ENCODE data around the gene ESPNL.

ESPNL gene

DNA sequence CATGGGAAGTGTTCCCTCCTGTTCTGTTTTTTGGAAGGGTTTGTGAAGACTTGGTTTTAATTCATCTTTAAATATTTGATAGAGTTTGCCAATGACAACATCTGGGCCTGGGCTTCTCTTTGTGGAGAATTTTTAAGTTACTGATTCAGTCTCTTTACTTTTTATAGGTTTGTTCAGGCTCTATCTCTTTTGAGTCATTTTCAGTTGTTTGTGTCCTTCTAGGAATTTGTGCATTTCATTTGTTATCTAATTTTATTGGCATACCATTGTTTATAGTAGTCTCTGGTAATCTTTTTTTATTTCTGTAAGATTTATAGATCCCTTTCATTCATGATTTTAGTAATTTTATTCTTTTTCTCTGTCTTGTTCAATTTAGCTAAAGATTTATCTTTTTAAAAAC is 24.7 kb upstream of the ESPNL start:
- no peak for DNase-seq (ENCODE audit: low read depth in 2 of 2)

DNA sequence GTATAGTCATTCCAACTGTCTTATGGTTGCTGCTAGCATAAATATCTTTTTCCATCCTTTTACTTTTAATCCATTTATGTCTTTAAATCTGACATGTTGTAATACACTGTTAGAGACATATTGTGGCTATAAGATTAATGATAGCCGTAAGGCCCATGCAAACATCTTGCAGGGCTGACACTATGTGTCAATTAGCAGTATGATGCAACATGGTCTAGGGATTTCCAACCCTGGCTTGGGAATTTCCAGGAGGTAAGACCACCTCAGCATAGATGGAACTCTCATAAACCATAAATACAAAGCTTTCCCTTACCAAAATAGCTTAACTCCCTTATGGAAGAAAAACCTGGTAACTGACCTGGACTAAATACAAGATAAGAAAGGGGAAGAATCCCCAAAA is 22.8 kb upstream of the ESPNL start:
- DNase-seq (ENCODE audit: low read depth in 2 of 2) = no peak

DNA sequence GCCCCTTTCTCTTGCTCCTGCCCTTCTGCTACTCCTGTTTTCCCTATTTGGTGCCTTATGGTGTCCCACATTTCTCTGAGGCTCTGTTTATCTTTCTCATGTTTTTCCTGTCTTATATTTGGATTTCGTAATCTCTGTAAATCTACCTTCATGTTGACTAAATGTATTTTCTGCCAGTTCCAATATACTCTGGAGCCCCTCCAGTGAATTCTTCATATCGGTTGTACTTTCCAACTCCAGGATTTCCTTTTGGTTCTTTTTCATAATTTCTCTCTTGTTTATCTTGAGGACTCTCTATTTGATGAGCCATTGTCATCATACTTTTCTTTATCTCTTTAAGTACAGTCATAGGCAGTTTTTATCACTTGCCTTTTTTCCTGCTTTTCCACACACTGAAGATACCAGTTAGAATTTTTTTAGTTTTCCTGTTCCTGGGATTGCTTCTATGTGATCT is 20.2 kb upstream of the ESPNL start:
- DNase-seq (ENCODE audit: low read depth in 2 of 2) = no peak

DNA sequence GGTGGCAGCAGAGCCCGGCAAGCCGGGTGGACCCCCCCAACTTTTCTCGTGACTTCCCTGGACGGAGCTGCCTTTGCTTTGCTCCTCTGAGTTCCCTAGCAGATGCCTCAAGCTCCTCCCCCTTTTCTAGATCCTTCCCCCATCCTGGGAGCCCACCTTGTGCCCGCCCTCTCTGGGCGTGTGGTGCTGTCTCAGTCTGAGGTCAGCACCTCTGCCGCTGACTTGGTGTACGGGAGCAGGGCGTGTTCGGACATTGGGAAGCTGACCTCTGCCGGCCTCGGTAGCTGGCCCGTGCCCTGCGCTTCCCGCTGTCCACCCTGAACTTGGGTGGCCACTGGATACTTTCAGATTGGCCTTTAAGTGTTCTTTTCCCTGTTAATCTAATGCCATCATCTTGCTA is 19.6 kb upstream of the ESPNL start:
- no peak for DNase-seq (ENCODE audit: low read depth in 2 of 2)

- DNase-seq (ENCODE audit: low read depth in 2 of 2) = no peak
Observed at GRCh38 chr2:238081150-238081549, 19.0 kb upstream of the ESPNL start.

DNA sequence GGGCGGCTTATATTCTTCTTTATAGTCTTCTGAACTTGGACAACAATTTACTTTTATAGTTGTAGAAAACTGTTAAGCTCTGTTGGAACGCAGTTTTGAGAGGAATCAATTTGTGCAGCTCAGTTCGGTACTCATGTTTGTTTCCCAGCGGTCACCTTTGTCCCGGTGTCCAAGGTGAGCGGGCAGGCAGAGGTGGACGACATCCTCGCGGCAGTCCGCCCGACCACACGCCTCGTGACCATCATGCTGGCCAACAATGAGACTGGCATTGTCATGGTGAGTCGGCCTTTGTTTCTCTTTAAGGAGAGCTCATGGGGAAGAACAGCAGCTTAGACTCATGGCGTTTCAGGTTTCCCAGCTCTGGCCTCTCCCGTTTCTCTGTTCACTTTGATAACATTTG is 18.6 kb upstream of the ESPNL start:
- DNase-seq (ENCODE audit: low read depth in 2 of 2) = no peak

DNA sequence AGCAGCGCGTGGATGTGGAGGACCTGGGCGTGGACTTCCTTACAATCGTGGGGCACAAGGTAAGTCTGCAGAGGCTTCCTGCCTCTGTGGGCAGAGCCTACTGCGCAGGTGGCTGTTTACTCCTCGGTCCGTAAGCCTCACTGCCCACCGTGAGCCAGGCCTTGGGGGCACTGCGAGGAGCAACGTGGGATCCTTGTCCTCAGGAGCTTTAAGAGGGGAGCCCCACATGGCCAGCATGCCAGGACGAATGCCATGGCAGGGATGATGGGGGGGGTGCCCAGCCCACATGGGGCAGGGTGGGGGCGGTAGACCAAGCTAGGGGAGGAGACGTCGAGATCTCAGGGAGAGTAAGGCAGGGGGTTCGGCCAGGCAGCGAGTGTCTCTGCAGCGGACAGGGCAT is 18.0 kb upstream of the ESPNL start:
- DNase-seq (ENCODE audit: low read depth in 2 of 2) = no peak

DNA sequence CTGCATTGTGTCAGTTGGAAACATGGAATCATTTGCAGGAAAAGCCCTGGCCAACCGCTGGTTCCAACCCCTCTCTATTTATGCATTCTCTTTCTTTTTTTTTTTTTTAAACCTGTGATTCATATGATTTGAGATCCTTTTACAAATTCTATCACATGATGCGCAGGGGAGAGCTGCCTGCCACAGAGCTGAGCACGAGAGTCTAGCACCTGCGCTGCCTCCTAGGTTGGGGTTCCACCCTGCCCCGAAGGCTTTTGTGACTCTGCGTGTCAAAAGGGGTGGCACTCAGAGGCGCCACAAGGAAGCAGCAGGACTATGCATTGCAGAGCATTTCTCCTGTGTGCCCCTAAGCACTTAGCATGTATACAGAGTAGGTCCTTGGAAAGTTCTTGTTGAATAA is 17.3 kb upstream of the ESPNL start:
- DNase-seq (ENCODE audit: low read depth in 2 of 2) = no peak

DNA sequence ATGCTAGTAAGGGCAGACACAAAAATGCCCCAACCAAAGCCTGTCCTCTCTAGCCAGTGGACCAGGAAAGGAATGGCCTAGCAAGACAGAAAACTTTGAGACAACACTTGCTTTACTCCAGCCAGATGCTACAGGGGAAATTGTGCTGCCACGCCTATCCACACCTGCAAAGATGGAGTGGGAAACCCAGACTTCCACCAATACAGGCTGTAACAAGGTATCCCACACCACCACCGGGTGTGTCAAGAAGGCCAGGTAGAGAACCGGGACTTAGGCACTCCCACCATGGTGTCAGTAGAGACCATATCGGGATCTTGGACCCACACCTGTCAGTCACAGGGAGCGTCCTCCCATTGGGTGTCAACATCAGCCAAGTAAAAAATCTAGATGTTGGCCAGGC is 16.2 kb upstream of the ESPNL start:
- no peak for DNase-seq (ENCODE audit: low read depth in 2 of 2)

- no peak for DNase-seq (ENCODE audit: low read depth in 2 of 2)
Observed at GRCh38 chr2:238084761-238085160, 15.4 kb upstream of the ESPNL start.

DNA sequence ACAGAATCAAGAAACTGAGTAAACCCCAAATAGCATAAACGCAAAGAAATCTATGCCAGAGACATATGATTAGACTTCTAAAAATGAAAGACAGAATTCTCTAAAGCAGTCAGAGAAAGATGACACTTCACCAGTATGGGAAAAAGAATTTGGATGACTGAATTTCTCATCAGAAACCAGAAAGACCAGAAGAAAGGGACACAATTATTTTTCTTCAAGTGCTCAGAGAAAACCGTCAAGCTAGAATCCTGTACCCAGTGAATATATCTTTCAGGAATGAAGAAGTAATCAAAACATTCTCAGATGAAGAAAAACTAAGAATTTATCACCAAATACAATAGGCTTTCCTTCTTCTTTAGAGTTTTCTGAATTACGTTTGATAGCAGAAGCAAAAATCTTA is 14.2 kb upstream of the ESPNL start:
- DNase-seq (ENCODE audit: low read depth in 2 of 2) = no peak

DNA sequence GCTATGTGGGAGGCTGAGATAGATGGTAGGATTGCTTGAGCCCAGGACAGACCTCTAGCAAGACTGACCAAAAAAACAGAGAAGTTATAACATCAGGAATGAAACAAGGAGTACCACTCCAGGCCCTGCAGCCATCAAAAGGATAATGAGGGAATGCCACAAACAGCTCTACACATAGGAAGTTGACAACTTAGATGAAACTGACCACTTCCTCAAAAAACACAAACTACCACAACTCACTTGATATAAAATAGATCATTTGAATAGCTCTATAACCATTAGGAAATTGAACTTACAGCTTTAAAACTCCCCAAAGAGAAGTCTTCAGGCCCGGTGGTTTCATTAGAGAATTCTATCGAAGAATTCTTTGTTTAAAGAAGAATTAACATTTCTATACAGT is 12.9 kb upstream of the ESPNL start:
- DNase-seq (ENCODE audit: low read depth in 2 of 2) = no peak

GRCh38 chr2:238090887-238091286 is 9.3 kb upstream of the ESPNL start:
- DNase-seq (ENCODE audit: low read depth in 2 of 2) = no peak

DNA sequence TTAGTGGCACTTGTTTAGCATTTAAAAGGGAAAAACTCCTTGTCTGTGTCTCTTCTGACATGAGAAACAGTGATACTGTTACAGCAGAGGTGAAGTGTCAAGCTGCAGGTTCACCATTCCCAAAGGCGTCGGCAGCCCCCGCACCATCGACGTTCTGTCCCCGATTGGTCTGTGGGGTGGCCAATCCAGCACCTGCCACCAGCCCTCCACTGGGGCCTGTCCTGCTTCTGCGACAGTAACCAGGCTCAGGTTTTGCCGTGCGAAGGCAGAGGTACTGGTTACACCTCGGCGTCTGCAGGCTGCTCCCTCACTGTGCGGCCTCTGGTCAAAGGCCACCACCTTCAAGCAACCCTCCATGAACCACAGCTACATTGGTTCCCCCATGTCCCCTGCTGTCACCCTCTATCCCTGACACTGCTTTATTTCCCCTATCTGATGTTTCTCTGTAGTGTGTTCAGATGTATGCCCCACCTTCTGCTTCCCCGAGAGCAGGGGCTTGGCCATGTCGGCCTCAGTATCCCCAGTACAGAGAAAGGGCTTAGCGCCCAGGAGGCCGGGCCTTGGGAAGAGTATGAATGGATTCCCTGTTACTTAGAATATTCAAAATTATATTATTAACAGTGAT is 8.6 kb upstream of the ESPNL start:
- no peak for DNase-seq (ENCODE audit: low read depth in 2 of 2)

DNA sequence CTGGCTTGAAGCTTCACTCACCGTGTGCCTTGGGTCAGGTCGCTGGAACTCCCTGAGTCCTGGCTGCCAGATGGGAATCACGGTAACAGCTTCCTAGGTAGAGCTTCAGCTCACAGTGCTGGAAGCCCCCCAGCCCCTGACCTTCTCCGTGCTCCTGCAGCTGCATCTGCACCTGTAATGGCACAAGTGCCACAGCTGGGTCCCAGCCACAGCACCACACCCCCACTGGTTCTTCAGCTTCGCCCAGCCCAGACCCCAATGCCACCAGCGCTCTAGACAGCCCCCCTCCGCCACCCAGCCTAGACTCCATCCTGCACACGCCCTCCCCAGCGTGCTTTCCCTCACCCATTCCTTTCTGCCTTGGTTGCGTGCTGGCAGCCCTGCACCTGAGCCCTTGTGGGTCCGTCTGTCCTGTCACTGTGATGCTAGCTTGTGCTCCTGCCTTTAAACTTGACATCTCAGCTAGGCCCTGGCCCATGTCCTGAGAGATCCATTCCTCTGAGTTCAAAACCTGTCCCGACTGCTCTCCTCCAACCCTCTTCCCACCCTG is 7.6 kb upstream of the ESPNL start:
- no peak for DNase-seq (ENCODE audit: low read depth in 2 of 2)

GRCh38 chr2:238093181-238094140 is 6.7 kb upstream of the ESPNL start:
- DNase-seq (ENCODE audit: low read depth in 2 of 2) = no peak

DNA sequence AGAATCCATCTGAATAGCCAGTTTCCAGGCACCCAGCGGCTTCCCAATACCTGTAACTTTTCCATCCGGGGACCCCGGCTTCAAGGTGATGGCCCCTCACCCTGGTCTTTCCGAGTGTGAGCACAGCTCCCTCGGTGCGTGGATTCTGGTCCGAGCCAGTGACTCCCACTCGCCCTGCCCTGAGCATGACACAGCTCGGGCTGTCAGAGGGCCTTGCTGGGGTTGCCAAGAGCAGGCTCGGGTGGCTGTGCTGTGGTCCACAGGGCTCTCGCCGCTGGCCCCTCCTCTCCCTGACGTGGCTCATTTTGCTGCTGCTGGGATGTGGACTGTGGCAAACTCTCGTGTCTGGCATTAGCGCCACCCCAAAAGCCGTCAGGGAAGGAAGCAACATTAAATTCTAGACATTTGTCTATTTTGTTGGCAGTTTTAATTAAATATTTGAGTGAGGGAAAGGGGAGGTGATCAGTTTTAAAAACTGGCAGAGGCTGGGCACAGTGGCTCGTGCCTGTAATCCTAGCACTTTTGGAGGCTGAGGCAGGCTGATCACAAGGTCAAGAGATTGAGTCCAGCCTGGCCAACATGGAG is 5.6 kb upstream of the ESPNL start:
- no peak for DNase-seq (ENCODE audit: low read depth in 2 of 2)

GRCh38 chr2:238095143-238095542 is 5.0 kb upstream of the ESPNL start:
- DNase-seq (ENCODE audit: low read depth in 2 of 2) = no peak

DNA sequence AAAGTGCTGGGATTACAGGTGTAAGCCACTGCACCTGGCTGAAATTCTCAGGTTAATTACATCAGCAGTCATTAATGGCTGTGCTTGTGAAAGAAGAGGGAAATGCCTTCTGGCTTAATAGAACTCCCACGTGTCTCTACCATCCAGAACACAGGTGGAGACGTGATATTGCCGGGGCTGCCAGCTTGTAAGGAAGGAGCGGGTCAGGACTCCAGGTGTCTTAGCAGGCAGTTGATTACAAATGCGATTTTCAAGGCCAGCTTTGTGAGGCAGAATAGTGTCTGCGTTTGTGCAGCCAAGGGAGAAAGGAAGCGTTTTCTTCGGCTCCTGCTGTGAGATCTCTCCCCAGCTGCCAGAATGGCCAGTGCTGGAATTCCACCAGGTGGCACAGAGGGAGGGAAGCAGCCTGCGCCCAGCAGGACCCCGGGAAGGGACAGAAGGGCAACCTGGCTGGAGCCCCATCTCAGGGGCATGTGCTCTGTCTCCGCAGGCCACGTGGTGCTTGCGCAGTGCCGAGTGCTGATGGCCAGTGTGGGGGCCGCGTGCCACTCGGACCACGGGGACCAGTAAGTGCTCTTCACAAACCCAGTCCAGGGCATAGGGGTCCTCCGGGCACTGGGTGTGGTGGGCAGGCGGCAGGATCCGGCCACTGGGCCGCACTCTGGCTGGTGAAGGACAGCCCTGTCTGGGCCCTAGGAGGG is 3.7 kb upstream of the ESPNL start:
- no peak for DNase-seq (ENCODE audit: low read depth in 2 of 2)

DNA sequence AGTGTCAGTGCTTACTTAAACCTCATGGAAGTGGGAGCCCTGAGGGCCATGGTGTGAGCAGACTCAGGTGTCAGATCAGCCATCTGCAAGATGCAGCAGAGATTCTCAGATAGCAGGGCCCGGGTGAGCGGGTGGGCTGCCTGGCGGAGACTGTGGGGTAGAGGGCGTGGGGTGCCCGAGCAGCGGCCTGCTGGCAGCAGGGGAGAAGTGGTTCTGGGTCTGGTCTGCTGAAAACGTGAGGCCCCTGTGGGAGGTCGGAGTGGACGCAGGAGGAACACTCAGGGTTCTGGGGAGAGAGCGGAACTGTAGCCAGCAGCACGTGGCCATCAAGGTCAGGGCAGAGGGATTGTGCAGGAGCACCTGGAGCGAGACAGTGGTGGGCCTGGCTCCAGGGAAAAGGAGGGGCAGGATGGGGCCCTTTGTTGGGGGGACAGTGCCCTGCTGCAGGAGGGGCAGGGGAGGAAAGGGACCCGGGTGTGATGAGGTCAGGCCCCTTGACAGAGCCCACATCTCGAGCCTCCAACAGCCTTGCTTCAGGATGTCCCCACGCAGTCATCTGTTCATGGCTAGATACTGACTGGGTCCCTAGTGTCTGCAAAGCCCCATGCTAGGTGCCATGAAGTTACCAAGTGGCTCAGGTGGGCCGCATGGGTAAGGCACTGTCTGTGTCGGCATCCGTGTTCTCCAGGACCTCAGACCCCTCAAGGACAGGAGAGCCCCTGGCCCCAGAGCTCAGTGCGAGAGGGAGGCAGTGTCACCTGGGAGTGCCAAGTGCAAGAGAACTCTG is 2.7 kb upstream of the ESPNL start:
- no peak for DNase-seq (ENCODE audit: low read depth in 2 of 2)
